Erythroblast (primary cell): Measurements from ENCODE around the gene SCN8A.

Experiments
- GATA1 ChIP-seq: IDR thresholded peaks from 2 replicates; pipeline ENCODE4 v1.6.1; 2011; ENCODE audit warnings: low read depth, mild to moderate bottlenecking, control low read depth, low read length, moderate library complexity
- POLR2A ChIP-seq: IDR thresholded peaks from 2 replicates; pipeline ENCODE4 v1.6.1; 2011; ENCODE audit warnings: mild to moderate bottlenecking, low read length

GRCh38 chr12:51755251-51755650 lies 164.2 kb downstream of the SCN8A start:
- TF ChIP-seq POLR2A (no peak), GATA1 (no peak)
